ENCODE measurements around the gene AGPS.

- TF ChIP-seq, protein P1, sequence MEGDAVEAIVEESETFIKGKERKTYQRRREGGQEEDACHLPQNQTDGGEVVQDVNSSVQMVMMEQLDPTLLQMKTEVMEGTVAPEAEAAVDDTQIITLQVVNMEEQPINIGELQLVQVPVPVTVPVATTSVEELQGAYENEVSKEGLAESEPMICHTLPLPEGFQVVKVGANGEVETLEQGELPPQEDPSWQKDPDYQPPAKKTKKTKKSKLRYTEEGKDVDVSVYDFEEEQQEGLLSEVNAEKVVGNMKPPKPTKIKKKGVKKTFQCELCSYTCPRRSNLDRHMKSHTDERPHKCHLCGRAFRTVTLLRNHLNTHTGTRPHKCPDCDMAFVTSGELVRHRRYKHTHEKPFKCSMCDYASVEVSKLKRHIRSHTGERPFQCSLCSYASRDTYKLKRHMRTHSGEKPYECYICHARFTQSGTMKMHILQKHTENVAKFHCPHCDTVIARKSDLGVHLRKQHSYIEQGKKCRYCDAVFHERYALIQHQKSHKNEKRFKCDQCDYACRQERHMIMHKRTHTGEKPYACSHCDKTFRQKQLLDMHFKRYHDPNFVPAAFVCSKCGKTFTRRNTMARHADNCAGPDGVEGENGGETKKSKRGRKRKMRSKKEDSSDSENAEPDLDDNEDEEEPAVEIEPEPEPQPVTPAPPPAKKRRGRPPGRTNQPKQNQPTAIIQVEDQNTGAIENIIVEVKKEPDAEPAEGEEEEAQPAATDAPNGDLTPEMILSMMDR (IDR thresholded peaks at IDR 0.05), result no peak
- TF ChIP-seq POLR2A (IDR thresholded peaks at IDR 0.05), result no peak
These were observed 135.9 kb downstream of the AGPS start for GRCh38 chr2:177528351-177528933.

All from heart left ventricle (tissue), 13 donors.